Measurements from ENCODE around the gene SHISA9. TPM values are rescaled to one million over a fixed set of nuclear protein-coding genes. Genes with fewer than 3 reads are reported as not detected.

The SHISA9 gene
- total RNA-seq, 4 donors from 2014 or later, result 2.0 to 6.3 (median 3.5) TPM

GRCh38 chr16:13018026-13018425 lies 116.6 kb downstream of the SHISA9 start:
- no peak for DNase-seq (ENCODE audit: low spot score in 2 of 2)
- Histone ChIP-seq H3K36me3 (no peaks in the 10 kb centered on the region), H3K4me1 (no peaks in the 10 kb centered on the region), H3K9me3 (no peaks in the 10 kb centered on the region), H3K27me3 (no peaks in the 10 kb centered on the region), H3K4me3 (no peak overlapping the region), H3K27ac (no peak overlapping the region)
- TF ChIP-seq, protein P1, sequence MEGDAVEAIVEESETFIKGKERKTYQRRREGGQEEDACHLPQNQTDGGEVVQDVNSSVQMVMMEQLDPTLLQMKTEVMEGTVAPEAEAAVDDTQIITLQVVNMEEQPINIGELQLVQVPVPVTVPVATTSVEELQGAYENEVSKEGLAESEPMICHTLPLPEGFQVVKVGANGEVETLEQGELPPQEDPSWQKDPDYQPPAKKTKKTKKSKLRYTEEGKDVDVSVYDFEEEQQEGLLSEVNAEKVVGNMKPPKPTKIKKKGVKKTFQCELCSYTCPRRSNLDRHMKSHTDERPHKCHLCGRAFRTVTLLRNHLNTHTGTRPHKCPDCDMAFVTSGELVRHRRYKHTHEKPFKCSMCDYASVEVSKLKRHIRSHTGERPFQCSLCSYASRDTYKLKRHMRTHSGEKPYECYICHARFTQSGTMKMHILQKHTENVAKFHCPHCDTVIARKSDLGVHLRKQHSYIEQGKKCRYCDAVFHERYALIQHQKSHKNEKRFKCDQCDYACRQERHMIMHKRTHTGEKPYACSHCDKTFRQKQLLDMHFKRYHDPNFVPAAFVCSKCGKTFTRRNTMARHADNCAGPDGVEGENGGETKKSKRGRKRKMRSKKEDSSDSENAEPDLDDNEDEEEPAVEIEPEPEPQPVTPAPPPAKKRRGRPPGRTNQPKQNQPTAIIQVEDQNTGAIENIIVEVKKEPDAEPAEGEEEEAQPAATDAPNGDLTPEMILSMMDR (IDR thresholded peaks at IDR 0.05), result no peak
- TF ChIP-seq EP300 (IDR thresholded peaks at IDR 0.05), result no peak
- no peak for TF ChIP-seq POLR2A (IDR thresholded peaks at IDR 0.05)
- WGBS, 2 donors, result 71 to 76% methylated on average over 5 of the region's 5 CpGs

- H3K4me3 ChIP-seq, result no peak overlapping the region
- no peaks in the 10 kb centered on the region for H3K27me3 ChIP-seq
- no peak for DNase-seq (ENCODE audit: low spot score in 2 of 2)
- peaks cover 0 to 8% (median 0%) of the 10 kb centered on the region in 4 donors for H3K9me3 ChIP-seq
- 69 to 72% methylated on average over 7 of the region's 7 CpGs for WGBS, 2 donors
- H3K4me1 ChIP-seq, result no peaks in the 10 kb centered on the region
- no peaks in the 10 kb centered on the region for H3K36me3 ChIP-seq
- no peak overlapping the region for H3K27ac ChIP-seq
- TF ChIP-seq POLR2A (IDR thresholded peaks at IDR 0.05) (no peak), EP300 (IDR thresholded peaks at IDR 0.05) (no peak)
Measured at GRCh38 chr16:13021996-13022395, 120.6 kb downstream of the SHISA9 start.

GRCh38 chr16:13029786-13030185 lies 128.4 kb downstream of the SHISA9 start:
- Histone ChIP-seq H3K4me3 (no peak overlapping the region), H3K27ac (no peak overlapping the region), H3K36me3 (no peaks in the 10 kb centered on the region), H3K4me1 (no peaks in the 10 kb centered on the region), H3K27me3 (no peaks in the 10 kb centered on the region), H3K9me3 (peaks cover 0 to 12% (median 0%) of the 10 kb centered on the region in 4 donors)
- WGBS, 2 donors, result 36 to 40% methylated on average over 5 of the region's 5 CpGs
- DNase-seq (ENCODE audit: low spot score in 2 of 2), result no peak
- TF ChIP-seq POLR2A (IDR thresholded peaks at IDR 0.05) (no peak), EP300 (IDR thresholded peaks at IDR 0.05) (no peak)
- TF ChIP-seq, protein P1 (IDR thresholded peaks at IDR 0.05), result no peak

DNA sequence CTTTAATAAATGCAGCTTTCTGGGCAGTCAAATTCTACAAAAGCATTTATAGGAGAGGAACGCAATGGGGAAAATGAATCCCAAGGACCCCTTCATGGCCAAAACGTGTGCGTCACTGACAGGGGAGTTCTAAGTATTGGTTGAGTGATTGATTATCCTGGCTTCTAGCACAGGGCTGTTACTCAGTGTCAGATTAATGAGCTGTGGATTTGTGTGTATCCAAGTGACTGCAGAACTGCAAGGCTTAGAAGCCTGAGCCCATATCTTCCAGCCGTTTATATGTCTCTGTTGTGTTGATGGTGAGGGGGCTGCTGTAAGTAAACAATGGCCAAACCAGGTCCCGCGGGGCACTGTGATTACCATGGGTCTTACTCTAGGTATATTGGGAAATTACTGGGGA lies 129.4 kb downstream of the SHISA9 start:
- DNase-seq (ENCODE audit: low spot score in 2 of 2), result no peak
- no peak overlapping the region for H3K4me3 ChIP-seq
- 48 to 59% methylated on average over 6 of the region's 6 CpGs for WGBS, 2 donors
- H3K27me3 ChIP-seq, result no peaks in the 10 kb centered on the region
- no peaks in the 10 kb centered on the region for H3K36me3 ChIP-seq
- peaks cover 0 to 11% (median 0%) of the 10 kb centered on the region in 4 donors for H3K9me3 ChIP-seq
- no peaks in the 10 kb centered on the region for H3K4me1 ChIP-seq
- no peak for TF ChIP-seq EP300 (IDR thresholded peaks at IDR 0.05)
- TF ChIP-seq, protein P1 (IDR thresholded peaks at IDR 0.05), result no peak
- no peak for TF ChIP-seq POLR2A (IDR thresholded peaks at IDR 0.05)
- H3K27ac ChIP-seq, result no peak overlapping the region

DNA sequence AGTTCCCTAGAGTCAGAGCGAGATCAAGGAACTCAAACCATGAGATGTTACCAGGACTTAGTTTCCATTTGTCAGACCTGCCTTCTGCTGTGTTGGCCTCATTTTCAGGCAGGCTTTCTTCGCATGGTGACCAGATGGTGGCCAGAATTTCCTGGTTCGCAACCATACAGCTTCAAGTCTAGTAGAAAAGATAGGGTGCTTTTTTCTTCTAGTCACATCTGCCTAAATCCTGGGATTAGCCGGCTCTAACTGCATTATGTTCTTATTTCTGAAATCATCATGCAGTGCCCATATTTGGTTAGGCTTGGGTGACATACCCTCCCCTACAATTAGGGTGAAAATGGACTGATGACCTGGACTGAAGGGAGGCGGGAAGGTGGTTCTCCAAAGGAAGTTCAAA lies 131.5 kb downstream of the SHISA9 start:
- 91% methylated on average over 5 of the region's 5 CpGs for WGBS, 2 donors
- peaks cover 0 to 4% (median 0%) of the 10 kb centered on the region in 4 donors for H3K9me3 ChIP-seq
- H3K27ac ChIP-seq, result no peak overlapping the region
- H3K4me1 ChIP-seq, result no peaks in the 10 kb centered on the region
- H3K36me3 ChIP-seq, result no peaks in the 10 kb centered on the region
- no peak overlapping the region for H3K4me3 ChIP-seq
- no peak for DNase-seq (ENCODE audit: low spot score in 2 of 2)
- no peaks in the 10 kb centered on the region for H3K27me3 ChIP-seq
- TF ChIP-seq, protein P1 (IDR thresholded peaks at IDR 0.05), result no peak
- no peak for TF ChIP-seq POLR2A (IDR thresholded peaks at IDR 0.05)
- TF ChIP-seq EP300 (IDR thresholded peaks at IDR 0.05), result no peak

DNA sequence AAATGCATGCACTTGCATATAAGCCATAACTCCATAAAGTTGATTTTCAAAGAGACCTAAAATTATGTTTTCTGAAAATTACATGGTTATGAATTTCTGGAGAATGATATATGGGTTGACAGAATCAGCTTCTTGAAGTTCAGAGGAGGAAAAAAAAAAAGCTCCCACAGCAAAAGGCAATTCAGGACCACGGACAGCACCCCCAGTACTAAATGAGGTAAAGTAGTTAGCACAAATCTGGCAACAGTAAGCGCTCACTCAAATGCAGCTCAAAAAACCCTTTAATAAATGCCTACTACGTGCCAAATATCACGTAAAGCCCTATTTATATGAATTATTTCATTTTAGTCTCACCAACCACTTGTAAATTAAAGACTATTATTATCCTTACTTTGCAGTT lies 135.2 kb downstream of the SHISA9 start:
- 6 to 7% methylated on average over 4 of the region's 4 CpGs for WGBS, 2 donors
- Histone ChIP-seq H3K27me3 (no peaks in the 10 kb centered on the region), H3K9me3 (peaks cover 0 to 4% (median 0%) of the 10 kb centered on the region in 4 donors), H3K4me1 (no peaks in the 10 kb centered on the region), H3K36me3 (no peaks in the 10 kb centered on the region), H3K4me3 (no peak overlapping the region), H3K27ac (no peak overlapping the region)
- peak in 1 of 2 donors; percentile 36 for DNase-seq (ENCODE audit: low spot score in 2 of 2)
- no peak for TF ChIP-seq EP300 (IDR thresholded peaks at IDR 0.05)
- TF ChIP-seq, protein P1 (IDR thresholded peaks at IDR 0.05), result no peak
- TF ChIP-seq POLR2A (IDR thresholded peaks at IDR 0.05), result no peak
